ENCODE data around the gene CCDC88C.

Gene CCDC88C

DNA sequence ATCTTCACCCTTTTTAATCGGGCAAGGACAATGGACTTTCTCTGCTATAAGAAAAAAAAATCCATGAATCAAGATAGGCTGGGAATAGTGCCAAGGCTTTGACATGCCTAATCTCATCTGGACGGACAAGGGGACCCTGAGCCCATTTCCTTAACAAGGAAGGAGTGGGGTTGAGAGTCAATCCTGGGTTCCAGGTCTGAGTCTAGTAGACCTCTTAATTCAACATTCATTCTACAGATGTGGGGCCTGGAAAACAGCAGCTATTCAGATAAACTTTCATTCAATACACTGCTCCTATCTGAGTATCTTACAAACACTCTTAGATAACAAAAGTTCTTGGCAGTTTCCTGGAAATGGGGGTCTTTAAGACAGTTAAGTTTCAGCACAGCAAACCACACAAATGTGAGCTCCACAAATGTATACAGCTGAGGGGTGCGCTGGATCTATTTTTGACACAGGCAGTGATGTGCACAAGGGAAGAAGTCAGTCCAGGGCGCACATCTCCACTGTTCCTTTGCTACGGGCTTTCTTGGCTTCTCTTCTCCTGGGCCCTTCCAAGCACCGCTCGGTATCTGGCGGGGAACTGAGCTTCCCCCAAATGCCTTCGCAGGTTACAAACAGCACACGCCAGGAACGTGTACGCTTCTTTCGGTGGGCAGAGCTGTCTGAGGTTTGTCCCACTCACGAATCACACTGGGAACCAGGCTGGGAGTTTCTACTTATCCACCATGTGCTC, 90.9 kb downstream of the CCDC88C start:
- no peak for DNase-seq (ENCODE audit: low spot score)

DNA sequence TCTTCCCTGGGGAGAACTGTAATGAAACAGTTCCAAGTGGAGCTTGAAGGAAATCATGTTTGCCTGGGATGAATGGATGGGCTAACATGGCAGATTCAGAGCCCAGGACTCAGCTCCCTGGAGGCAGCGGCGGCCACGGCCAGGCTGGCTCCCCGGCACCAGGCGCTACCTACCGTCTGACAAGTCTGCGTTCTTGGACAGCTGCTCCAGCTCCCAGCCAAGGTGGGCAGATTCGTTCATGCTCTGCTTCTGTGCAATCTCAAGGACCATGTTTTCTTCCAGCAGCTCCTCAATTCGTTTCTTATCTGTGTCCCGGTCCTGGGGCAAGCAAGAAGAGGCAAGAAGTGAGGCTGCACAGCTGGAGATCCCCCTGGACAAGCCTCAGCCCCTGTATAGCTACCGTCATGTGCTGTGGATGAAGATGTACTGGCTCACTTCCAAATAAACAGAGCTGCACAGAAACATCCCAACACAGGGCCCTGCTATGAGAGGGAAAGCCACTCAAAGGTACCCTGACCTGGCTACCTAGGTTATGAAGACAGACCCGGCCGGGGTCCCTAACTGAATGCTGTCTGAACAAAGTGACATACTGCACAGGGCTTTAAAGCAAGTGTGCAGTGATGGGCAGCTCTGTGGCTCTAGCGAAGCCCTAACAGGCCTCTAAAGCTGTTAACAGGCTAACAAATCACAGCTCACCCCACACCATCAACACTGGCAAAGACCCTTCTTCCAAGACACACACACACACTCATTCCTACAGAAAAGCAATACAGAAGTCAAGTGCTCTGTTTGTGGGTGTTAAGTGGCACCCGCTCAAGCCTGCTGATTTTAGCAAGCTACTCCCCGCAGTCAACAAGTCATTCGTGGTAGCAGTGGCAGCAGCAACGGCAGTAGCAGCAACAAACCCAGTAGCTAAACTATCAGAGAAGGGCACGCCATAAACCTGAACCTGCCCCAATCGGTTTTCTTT, 92.7 kb downstream of the CCDC88C start:
- DNase-seq (ENCODE audit: low spot score), result no peak

DNA sequence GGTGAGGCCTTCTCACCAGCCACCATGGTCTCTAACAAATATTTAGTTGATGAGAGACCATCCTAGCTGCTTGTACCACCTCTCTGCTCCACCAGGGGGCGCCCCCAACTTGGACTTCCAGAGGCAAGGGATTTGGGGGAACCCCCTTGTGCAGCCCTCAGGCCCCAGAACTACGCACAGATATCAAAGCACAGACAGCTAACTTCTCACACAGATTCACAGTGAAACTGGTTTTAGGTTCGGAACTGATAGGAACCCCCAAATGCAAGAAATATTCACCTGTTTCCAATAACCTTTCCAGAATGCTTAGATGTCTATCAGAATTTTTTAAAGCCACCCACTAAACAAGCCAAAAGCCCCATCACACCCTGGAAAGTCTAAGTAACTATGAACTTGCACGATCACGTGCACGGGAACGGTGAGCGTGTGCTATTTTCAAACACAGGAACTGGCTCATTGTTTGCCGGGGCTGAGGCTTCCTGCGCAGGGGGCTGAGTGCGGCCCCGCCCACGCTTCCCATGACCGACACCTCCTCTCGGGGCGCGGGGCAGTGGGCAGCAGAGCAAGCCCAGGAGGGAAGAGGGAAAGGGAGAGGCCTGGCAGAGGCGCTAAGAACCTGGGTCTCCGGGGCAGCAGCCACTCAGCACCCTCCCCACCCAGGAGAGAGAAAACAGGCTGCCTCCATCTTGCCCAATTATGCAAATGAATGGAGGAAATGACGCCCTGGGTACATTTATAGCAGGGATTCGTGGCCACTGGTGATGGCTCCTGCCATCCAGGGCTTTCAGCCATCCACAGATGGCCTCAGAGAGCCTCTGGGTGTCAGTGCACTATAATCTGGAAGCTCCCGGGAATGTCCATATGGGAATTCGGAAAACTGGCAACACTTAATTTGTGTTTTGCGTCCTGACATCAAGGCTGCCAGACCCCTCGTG, 93.7 kb downstream of the CCDC88C start:
- peak; percentile 65 for DNase-seq (ENCODE audit: low spot score)

DNA sequence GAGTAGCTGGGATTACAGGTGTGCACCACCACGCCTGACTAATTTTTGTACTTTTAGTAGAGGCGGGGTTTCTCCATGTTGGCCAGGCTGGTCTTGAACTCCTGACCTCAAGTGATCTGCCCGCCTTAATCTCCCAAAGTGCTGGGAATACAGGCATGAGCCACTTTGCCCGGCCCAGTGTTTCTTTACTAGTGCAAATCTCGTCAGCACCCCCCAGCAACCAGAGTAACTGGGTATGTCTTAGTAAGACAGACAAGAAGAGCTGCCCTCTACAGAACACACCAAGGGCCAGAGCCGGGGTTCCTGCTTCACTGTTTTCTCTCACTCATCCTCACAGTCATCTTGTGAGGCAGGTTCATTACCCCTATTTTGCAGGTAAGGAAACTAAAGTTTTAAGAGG, 94.6 kb downstream of the CCDC88C start:
- DNase-seq (ENCODE audit: low spot score), result no peak

DNA sequence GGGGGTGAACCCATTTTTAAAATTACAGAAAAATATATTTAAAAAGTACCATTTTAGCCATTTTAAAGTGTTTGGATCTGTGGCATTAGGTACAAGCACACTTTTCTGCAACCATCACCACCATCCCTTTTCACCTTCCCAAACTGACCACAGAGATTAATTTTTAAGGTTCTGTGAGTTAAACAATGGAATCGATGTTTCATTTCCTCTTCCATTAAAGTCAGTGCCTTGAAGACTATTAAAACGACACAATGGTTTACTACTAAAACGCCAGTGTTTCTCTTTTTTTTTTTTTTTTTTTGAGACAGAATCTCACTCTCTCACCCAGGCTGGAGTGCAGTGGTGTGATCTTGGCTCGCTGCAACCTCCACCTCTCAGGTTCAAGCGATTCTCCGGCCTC, 95.0 kb downstream of the CCDC88C start:
- DNase-seq (ENCODE audit: low spot score), result no peak

DNA sequence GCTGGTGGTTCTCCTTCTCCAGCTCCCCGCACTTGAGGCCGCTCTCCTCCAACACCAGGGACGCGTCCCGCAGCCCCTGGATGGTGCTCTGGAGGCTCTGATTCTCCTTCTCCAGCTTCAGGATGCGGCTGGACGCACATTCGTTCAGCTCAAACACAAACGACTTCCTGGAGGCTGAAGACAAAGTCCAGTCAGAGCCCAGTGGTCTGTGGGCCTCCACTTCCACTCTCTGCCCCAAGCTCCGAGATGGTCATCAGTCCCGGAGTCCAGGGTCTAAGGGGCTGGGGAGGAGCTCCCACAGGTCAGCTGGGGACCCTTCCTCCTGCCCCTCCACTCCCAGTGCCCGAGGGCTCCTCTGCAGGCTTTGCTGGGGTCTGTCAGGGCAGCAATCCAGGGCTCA, 96.5 kb downstream of the CCDC88C start:
- no peak for DNase-seq (ENCODE audit: low spot score)

DNA sequence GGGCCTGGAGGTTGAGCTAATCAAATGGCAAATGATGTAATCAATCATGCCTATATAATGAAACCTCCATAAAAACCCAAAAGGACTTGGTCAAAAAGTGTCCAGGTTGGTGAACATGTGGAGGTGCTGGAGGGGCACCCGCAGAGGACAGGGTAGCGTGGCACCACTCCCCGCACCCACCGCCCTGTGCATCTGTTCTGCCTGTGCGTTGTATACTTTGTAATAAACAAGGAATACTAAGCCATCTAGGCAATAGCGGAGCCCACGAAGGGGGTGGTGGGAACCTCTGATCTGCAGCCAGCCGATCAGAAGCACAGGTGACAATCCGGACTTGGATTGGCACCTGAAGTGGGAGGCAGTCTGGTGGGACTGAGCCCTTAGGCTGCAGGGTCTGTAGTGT, 97.4 kb downstream of the CCDC88C start:
- DNase-seq (ENCODE audit: low spot score), result no peak

DNA sequence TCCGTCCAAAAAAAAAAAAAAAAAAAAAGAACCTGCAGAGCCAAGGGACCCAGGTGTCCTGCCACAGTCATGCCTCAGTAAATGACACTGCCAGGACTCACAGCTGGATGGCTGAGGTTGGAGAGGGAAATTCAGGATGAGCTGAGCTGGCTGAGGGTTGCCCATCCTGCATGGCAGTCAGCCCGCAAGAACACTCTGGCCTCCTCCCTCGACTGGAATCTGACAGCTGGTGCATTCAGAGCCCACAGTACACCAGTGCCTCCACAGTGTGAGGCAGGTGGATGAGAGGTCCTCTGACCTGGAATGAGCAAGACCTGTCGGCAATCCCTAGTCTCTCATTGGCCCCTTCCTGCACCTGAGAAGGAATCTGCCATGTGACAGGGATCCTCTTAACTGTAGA, 98.7 kb downstream of the CCDC88C start:
- no peak for DNase-seq (ENCODE audit: low spot score)

DNA sequence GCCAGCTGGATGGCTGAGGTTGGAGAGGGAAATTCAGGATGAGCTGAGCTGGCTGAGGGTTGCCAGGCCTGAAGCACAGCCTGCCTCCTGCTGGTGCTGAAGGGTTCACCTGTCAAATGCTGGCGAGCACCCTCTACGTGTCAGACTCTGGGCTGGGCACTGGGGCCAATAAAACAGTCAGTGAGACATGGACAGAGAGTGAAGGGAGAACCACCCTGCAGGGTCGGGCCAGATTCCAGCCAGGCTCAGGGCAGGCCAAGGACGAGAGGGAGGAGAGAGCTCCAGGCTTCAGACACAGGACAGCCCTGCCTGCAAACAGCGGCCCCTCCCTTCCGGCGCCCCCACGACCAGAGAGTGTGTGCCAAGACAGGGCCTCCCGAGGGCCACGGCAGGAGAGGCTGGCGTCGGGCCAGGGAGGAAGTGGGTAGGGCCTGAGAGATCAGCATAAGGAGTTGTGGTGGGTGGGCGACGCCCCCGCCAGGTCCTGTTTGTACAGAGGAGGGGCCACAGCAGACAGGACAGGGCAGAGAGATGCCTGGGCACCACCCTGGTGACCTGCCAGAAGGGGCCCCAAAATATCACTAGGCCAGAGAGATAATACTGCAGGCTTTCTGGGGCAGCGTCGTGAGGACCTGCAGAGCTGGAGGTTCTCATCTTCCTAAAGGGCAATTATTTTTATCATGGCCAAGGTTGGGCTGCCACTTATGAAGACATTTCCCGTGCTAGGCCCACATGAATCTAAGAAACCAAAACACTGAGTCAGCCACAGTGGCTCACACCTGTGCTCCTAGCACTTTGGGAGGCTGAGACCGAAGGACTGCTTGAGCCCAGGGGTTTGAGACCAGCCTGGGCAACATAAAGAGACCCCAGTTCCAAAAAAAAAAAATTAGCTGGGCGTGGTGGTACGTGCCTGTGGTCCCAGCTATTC, 100.0 kb downstream of the CCDC88C start:
- DNase-seq (ENCODE audit: low spot score), result no peak

DNA sequence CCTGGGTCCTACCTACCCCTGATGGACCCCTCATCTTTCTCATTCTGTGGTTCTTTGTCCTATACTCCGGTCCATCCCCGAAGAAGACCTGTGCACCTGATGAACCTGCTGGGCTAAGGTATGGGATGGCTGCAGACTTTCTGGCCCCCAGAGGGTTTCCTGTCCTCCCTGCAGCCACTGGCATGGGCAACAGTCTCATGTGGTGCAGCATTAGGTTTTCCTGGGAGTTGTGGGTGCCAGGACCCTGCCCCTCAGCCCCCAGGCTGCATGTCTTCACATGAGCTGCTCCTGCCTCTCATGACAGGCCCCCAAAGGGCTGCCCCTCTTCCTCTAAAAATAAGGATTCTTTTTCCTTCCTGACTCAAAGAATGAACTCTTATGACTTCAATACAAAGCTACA, 100.9 kb downstream of the CCDC88C start:
- DNase-seq (ENCODE audit: low spot score), result no peak

DNA sequence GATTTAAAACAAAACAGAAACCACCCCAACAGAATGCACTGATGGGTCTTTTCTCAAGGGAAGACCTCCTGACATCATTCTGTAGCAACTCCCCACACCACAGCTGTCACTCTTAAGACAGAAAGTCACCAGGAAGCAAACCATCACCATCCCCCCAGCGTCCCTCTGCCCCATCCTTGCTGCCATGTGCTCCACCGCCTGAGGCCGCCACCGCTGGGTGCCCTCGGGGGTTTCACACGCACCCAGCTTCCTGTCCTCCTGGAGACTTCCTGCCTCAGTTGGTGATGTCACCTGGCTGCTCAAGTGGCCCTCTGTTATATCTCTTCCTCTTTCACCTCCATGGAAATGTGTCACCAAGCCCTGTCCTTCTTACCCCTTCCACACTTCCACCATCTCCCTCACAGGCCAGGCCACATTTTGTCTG, 101.8 kb downstream of the CCDC88C start:
- no peak for DNase-seq (ENCODE audit: low spot score)

DNA sequence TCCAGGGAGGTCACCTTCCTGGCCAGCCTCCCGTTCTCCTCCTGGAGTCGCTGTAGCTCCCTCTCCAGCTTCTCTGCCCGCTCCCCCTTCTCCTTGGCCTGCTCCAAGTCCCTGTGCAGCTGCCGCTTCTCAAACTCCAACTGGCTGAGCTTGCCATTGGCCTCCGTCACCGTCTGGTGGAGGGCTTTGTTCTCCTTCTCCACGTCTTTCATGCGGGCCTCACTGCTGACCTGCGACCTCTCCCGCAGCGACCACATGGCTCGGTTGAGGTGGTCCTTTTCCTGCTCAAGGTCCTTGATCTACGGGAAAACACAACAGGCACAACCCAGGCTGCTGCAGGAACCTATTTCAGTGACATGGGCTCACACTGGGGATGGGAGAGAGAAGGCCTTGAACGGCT, 103.8 kb downstream of the CCDC88C start:
- no peak for DNase-seq (ENCODE audit: low spot score)

DNA sequence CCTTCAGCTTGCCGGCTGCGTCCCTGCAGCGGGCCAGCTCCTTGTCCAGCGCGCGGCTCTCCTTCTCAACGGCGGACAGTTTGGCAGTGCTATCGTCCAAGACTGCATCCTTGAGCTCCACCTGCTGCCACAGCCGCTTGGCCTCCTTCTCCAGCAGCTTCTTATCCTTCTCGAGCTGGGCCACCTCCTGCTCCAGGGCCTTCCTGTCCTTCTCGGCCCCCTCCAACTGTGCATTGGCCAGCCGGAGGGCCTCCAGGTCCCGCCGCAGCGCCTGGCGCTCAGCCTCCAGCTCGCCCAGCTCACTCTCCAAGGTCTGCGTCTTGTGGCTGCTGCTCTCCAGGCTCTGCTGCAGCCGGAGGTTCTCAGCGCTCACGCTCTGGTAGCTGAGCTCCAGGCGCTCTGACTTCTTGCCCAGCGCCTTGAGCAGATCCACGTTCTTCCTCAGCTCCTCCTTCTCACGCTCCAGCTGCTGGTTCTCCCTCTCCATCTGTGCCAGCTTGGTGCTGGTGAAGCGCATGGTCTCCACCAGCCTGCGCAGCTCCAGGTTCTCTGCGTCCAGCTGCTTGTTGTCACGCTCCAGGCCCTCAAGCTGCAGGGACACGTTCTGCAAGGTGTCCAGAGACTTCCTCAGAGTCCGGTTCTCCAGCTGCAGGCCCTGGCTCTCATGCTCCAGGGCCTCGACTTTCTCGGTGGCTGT, 104.3 kb downstream of the CCDC88C start:
- DNase-seq (ENCODE audit: low spot score), result no peak

DNA sequence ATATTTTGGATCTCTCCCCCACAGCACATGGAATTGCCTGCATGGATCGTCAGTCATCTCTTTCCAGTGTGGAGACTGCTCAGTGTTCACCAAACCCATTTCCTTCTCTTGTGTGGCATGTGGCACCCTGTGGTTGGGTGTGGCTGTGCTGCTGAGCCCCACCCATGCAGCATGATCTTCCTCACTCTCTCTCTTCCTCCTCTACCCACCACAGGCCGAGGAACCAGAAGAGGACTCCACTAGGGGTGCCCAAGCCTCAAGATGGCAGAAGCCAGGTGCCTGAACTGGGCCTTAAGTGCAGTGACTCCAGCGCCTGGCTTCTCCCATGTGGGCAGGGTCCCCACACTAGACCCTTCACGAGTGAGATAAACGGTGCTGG, 106.3 kb downstream of the CCDC88C start:
- DNase-seq (ENCODE audit: low spot score), result no peak

DNA sequence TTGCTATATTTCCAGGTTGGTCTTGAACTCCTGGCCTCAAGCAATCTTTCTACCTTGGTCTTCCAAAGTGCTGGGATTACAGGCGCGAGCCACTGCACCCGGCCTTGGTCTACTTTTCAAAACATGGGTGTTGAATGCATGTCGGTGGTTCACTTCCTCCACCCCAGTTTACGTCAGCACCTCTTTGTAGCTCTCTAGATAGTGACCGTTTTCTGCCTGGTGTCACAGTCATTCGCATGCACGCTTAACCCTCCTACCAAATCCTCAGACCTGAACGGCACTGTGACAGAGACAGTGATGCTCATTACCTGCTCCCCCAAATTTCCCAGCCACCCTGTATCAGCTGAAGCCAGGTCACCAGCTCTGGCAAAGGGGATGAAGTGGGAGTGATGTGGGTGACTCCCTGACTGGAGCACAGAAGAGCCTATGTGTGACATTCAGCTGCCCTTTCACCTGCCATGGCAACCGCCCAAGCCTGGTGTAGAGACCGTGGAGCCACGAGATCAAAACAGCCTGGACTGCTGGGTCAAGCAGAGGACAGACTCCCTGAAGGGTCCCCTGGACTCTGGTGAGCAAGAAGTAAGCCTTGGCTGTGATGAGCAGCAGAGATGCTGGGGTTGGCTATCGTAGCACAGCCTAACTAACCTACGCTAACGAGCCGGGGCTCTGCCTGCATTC, 106.9 kb downstream of the CCDC88C start:
- DNase-seq (ENCODE audit: low spot score), result no peak

DNA sequence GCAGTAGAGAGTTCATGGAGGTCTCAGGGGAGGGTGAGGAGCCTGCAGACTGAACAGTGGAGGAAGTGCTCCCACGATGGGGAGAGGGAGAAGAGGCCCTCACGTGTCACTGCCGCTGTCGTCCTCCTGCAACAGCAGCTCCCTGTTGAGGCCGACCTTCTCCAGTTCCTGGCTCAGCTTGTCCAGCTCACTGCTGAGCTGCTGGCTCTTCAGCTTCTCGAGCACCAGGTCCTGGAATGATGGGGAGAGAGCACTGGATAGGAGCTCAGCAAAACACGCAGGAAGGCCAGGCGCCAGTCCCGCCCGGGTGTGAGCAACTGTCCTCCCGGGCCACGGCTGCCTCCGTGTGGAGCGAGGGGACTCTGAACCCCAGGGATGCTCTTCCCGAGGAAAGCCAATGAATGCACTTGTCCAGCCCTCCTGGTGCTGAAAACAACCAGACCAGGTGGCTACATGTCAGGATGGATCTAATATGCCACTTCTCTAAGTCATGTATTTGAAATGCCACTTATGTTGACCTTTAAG, 107.8 kb downstream of the CCDC88C start:
- no peak for DNase-seq (ENCODE audit: low spot score)

DNA sequence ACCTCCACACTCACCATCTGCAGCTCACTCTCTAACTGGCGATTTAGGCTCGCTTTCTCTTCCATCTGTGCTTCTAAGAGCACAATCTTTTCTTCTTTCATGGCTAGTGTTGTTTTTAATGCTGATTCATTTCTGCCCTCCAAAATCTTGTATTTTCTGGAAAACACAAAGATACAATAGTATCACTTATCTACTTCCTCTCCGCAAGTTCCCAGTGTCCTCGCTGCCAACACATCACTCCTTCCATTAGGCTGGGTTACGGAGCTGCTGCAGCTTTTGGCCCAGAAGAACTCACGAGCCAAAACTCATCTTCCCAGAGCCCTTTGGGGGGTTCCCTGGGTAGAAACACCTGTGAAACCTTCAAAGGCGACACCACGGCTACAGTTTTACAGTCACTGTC, 109.3 kb downstream of the CCDC88C start:
- no peak for DNase-seq (ENCODE audit: low spot score)

DNA sequence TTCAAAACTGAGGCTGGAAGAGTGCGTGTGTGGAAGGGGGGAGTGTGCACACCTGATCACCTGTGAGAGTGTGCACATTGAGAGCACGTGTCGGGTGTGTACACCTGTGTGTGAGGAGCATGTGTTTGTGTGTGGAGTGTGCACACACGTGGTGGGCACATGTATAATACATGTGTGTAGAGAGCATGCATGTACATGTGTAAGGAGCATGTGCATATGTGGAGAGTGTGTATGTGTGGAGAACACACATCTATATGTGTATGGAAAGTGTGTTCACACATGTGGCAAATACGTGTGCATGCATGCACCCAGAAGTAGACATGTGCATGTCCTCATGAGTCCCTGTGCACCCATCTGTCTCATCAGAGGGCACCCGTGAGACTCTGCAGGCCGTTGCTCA, 110.0 kb downstream of the CCDC88C start:
- no peak for DNase-seq (ENCODE audit: low spot score)

DNA sequence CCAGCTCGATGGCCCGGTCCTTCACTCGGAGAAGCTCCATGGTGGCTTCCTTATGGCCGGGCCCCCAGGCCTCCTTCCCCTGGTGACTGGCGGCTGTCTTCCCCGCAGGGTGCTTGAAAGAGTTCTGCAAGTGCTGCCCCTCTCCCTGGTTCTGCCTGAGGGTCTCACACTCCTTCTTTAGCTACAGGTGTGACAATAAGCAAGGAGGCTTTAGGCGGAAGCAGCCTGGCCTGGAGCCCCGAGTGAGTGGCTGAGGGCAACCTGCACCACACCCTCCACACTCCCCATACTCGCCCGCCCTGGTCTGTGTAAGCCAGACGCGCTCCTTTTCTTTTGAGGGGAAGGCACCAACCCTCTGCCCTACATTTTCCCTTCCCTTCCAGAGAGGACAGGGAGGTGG, 110.6 kb downstream of the CCDC88C start:
- DNase-seq (ENCODE audit: low spot score), result no peak

DNA sequence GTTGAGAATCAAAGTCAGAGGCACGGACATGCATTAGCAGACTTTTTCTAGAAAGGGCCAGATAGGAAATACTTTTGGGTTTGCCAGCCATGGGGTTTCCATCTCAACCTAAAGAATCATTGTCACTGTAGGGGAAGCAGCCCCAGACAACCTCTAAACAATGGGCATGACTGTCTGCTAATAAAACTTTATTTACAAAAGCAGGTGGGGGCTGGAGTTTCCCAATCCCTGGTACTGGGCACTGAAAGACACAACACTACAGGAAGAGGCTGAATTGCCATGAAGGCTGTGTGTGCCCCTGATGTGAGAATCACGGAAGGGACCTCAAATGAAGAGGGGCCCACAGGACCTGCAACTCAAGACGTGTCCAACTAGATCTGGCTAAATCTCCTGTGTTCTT, 111.1 kb downstream of the CCDC88C start:
- DNase-seq (ENCODE audit: low spot score), result no peak

Data from putamen (tissue), 1 donor.